CD4-positive, CD25-positive, alpha-beta regulatory T cell (primary cell): Measurements from ENCODE around the gene HESX1. TPM values are rescaled to one million over a fixed set of nuclear protein-coding genes. Genes with fewer than 3 reads are reported as not detected.

ENCODE experiments used
- ATAC-seq, 2 donors: fragments of 150-1000 bp; cut with Tn5 transposase; one replicate each; pipeline ENCODE4 v1.10.0; 2021; ENCODE audit warnings: low read depth in 2 of 2, moderate number of reproducible peaks in 2 of 2, moderate library complexity in 1 of 2
- DNase-seq, 3 donors: peaks; one replicate each; pipeline versions ENCODE4 v3.0.0 to v3.0.0-alpha.2; 2012 to 2022; ENCODE audit warnings: mixed read lengths in 1 of 3
- H3K27ac ChIP-seq: one replicate; pipeline ENCODE4 v1.7.0; 2013; ENCODE audit warnings: mild to moderate bottlenecking, low read length; ENCODE audit not compliant: insufficient read depth, poor library complexity, severe bottlenecking
- H3K27me3 ChIP-seq: one replicate; pipeline ENCODE4 v1.7.0; 2013; ENCODE audit warnings: low read length; ENCODE audit not compliant: control insufficient read depth, insufficient read depth
- H3K36me3 ChIP-seq: one replicate; pipeline ENCODE4 v1.7.0; 2013; ENCODE audit warnings: mild to moderate bottlenecking, low read length, moderate library complexity; ENCODE audit not compliant: control insufficient read depth, insufficient read depth
- H3K4me1 ChIP-seq: 2 replicates; pipeline ENCODE4 v1.7.0; 2013; ENCODE audit warnings: mild to moderate bottlenecking, low read length; ENCODE audit not compliant: insufficient read depth, control insufficient read depth, poor library complexity, severe bottlenecking
- H3K4me3 ChIP-seq: one replicate; pipeline ENCODE4 v1.7.0; 2013; ENCODE audit warnings: low read depth, mild to moderate bottlenecking, low read length, moderate library complexity
- H3K9me3 ChIP-seq, 2 experiments: 1 replicate in 1 of 2; 2 replicates in 1 of 2; pipeline ENCODE4 v1.7.0; 2013; ENCODE audit warnings: low read length in 2 of 2, mild to moderate bottlenecking in 1 of 2, moderate library complexity in 1 of 2; ENCODE audit not compliant: control insufficient read depth in 2 of 2
- H3K27ac Mint-ChIP-seq, 3 donors: one replicate each; pipeline ENCODE4 v1.8.0; 2020 to 2022; ENCODE audit warnings: mild to moderate bottlenecking in 3 of 3, mixed read lengths in 3 of 3, moderate library complexity in 2 of 3
- H3K27me3 Mint-ChIP-seq: one replicate; pipeline ENCODE4 v1.8.0; 2022; ENCODE audit warnings: mild to moderate bottlenecking, mixed read lengths
- H3K36me3 Mint-ChIP-seq: one replicate; pipeline ENCODE4 v1.8.0; 2020; ENCODE audit warnings: mixed read lengths
- H3K4me1 Mint-ChIP-seq, 4 donors: one replicate each; pipeline ENCODE4 v1.8.0; 2020 to 2022; ENCODE audit warnings: mixed read lengths in 4 of 4, mild to moderate bottlenecking in 1 of 4
- H3K4me3 Mint-ChIP-seq, 4 donors: one replicate each; pipeline ENCODE4 v1.8.0; 2020 to 2022; ENCODE audit warnings: mild to moderate bottlenecking in 4 of 4, mixed read lengths in 4 of 4, moderate library complexity in 3 of 4
- H3K9me3 Mint-ChIP-seq, 7 donors: one replicate each; pipeline ENCODE4 v1.8.0; 2020 to 2022; ENCODE audit warnings: mixed read lengths in 7 of 7, mild to moderate bottlenecking in 3 of 7, moderate library complexity in 2 of 7
- polyA plus RNA-seq, 4 donors: library from polyadenylated mRNA; unstranded; fragments of 300-500 nt; fragmentation: Illumina TruSeq; gene quantifications; one replicate each; pipeline ENCODE4 v1.2.3, GENCODE V29; 2021
- total RNA-seq: library from RNA; stranded (reverse); gene quantifications from one replicate; pipeline ENCODE4 v1.2.3, GENCODE V29; 2022

HESX1 gene
- total and polyA plus RNA-seq, 5 donors from 2014 or later: 0.78 TPM; not detected in 4

DNA sequence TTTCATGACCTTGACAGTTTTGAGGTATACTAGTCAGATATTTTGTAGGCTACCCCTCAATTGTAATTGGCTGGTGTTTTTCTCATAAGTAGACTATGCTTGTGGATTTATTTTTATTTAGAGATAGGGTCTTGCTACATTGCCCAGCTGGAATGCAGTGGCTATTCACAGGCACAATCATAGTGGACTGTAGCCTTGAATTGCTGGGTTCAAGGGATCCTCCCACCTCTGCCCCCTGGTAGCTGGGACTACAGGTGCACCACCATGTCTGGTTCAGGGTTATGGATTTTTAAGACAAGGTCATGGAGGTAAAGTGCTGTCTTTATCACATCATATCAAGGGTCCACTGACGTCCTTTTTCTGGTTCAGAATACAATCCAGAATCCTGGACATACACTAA lies 23.7 kb downstream of the HESX1 start:
- no peak overlapping the region for H3K4me3 Mint-ChIP-seq
- H3K27ac Mint-ChIP-seq: no peak overlapping the region
- H3K27me3 ChIP-seq: peaks cover 14% of the 10 kb centered on the region
- no peak overlapping the region for H3K4me3 ChIP-seq
- DNase-seq (no peak), ATAC-seq (no peak)
- no peak overlapping the region for H3K27ac ChIP-seq
- H3K4me1 ChIP-seq: no peaks in the 10 kb centered on the region
- H3K9me3 ChIP-seq: no peaks in the 10 kb centered on the region
- H3K9me3 Mint-ChIP-seq: peaks cover 0 to under 1% (median 0%) of the 10 kb centered on the region in 7 donors
- H3K36me3 ChIP-seq: no peaks in the 10 kb centered on the region
- no peaks in the 10 kb centered on the region for H3K4me1 Mint-ChIP-seq
- no peaks in the 10 kb centered on the region for H3K36me3 Mint-ChIP-seq
- peaks cover 61% of the 10 kb centered on the region for H3K27me3 Mint-ChIP-seq

DNA sequence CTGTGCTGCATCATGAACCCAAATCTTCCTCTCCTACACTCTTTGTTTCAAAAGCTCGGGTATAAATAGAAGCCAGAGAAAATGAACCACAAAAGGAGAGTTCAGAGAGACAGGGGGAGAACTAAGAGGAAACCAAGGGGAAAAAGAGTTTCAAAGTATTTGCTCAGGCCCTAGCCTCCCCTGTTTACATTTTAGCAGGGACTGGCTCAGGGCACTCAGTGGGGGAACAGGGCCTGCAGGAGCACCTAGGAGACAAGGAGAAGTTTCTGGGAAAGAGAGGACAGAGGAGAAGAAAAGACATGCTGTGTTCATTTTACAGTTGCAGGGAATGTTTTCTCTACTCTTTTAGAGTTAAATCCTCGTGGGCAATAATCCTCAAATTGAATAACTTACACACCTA lies 26.1 kb downstream of the HESX1 start:
- H3K36me3 Mint-ChIP-seq: no peaks in the 10 kb centered on the region
- H3K9me3 Mint-ChIP-seq: peaks cover 0 to 2% (median 0%) of the 10 kb centered on the region in 7 donors
- peaks cover 24% of the 10 kb centered on the region for H3K27me3 ChIP-seq
- no peak overlapping the region for H3K4me3 Mint-ChIP-seq
- no peak overlapping the region for H3K27ac Mint-ChIP-seq
- no peaks in the 10 kb centered on the region for H3K9me3 ChIP-seq
- peaks cover 72% of the 10 kb centered on the region for H3K27me3 Mint-ChIP-seq
- H3K36me3 ChIP-seq: no peaks in the 10 kb centered on the region
- ATAC-seq (no peak), DNase-seq (no peak)
- H3K4me1 Mint-ChIP-seq: peaks cover 0 to 7% (median 4%) of the 10 kb centered on the region in 4 donors
- H3K27ac ChIP-seq: no peak overlapping the region
- peaks cover 8% of the 10 kb centered on the region for H3K4me1 ChIP-seq
- no peak overlapping the region for H3K4me3 ChIP-seq

DNA sequence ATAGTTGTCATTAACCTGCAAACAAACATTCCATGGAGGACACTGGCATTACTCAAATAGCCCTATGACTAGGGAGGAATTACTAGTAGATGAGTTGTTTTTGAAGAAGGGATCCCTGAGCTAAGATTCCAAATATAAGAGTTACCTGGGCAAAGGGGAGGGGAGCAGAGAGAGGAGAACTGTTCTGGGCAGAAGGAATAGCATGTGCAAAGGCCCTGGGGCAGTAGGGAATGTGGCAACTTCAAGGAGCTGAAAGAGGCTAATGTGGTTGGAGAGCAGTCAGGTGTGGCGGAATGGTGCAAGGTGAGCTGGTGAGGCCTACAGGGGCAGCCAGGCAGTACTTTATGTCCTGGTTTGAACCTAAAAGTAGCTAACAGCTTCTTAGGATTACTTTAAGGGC lies 28.8 kb downstream of the HESX1 start:
- Mint-ChIP-seq H3K27ac (no peak overlapping the region), H3K9me3 (peaks cover 0 to 2% (median 0%) of the 10 kb centered on the region in 7 donors), H3K4me1 (peaks cover 0 to 7% (median 5%) of the 10 kb centered on the region in 4 donors), H3K27me3 (peaks cover 75% of the 10 kb centered on the region), H3K36me3 (no peaks in the 10 kb centered on the region), H3K4me3 (peak overlapping the region in 1 of 4 donors; percentile 1)
- H3K27me3 ChIP-seq: peaks cover 43% of the 10 kb centered on the region
- DNase-seq (no peak), ATAC-seq (no peak)
- peaks cover 8% of the 10 kb centered on the region for H3K4me1 ChIP-seq
- H3K36me3 ChIP-seq: no peaks in the 10 kb centered on the region
- H3K27ac ChIP-seq: no peak overlapping the region
- no peaks in the 10 kb centered on the region for H3K9me3 ChIP-seq
- H3K4me3 ChIP-seq: no peak overlapping the region

DNA sequence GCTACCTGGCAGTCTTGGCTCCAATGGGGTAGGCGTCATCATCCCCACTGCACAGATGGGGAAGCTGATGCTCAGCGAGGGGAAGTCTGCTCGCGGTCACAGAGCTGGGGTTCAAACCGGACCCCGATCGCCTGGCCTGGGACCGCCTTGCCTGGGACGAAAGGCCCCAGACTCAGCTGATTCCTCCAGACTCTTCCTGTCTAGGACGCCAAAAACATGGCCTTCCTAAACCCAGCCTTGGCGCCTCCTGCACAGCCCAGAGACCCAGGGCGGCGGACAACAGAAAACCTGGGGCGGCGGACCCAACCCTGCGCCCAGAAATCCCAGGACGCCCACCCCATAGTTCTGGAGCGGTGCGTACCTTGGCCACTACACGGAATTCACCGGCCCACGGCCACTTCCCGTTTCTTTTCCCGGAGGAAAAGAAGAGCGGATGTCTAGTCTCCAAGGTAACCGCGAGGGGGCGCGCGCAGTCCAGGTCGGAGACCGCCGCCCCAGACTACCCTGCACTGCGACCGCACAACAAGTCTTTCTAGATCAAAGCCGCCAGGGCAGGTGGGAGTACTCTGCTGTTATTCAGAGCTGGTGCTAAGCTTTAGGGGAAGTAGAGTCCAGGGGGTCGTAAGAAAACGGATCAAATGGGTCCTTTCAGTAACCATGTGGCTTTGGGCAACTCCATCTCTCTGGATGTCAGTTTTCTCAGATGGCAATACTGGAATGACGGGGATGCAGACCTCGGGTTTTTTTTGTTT lies 29.7 kb downstream of the HESX1 start:
- Histone ChIP-seq H3K4me1 (peaks cover 13% of the 10 kb centered on the region), H3K27me3 (peaks cover 47% of the 10 kb centered on the region), H3K36me3 (no peaks in the 10 kb centered on the region), H3K27ac (no peak overlapping the region), H3K9me3 (no peaks in the 10 kb centered on the region), H3K4me3 (no peak overlapping the region)
- DNase-seq: peak; percentile 33 to 59 (median 42)
- Mint-ChIP-seq H3K4me3 (peak overlapping the region in 3 of 4 donors; percentile 23 to 38 (median 29)), H3K36me3 (no peaks in the 10 kb centered on the region), H3K27me3 (peaks cover 73% of the 10 kb centered on the region), H3K4me1 (peaks cover 0 to 13% (median 8%) of the 10 kb centered on the region in 4 donors), H3K9me3 (peaks cover 0 to 4% (median 0%) of the 10 kb centered on the region in 7 donors), H3K27ac (no peak overlapping the region)
- ATAC-seq: peak; percentile 57 to 65

DNA sequence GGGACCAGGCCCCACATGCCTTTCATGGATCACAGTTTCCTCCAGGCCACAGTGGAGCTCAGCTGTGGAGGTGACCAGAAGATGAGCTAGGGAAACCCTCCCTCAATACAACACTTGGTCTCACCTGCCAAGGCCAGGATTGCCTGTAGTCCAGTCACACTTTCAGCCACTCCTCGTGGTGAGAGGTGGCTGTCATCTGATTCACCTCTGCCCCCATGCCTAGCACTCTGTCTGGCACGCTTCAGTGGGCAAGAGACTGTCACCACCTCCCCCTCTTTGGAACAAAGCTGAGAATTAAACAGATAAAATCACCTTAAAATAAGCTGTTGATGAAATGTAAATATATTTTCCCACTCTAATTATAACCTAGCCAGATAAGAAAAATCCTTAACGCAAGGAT lies 30.7 kb downstream of the HESX1 start:
- H3K27ac Mint-ChIP-seq: no peak overlapping the region
- no peak overlapping the region for H3K27ac ChIP-seq
- H3K4me1 Mint-ChIP-seq: peaks cover 0 to 17% (median 12%) of the 10 kb centered on the region in 4 donors
- no peaks in the 10 kb centered on the region for H3K9me3 ChIP-seq
- peaks cover 42% of the 10 kb centered on the region for H3K27me3 ChIP-seq
- peaks cover 0 to 7% (median 0%) of the 10 kb centered on the region in 7 donors for H3K9me3 Mint-ChIP-seq
- DNase-seq: no peak
- no peak overlapping the region for H3K4me3 ChIP-seq
- no peak overlapping the region for H3K4me3 Mint-ChIP-seq
- no peak for ATAC-seq
- peaks cover 22% of the 10 kb centered on the region for H3K4me1 ChIP-seq
- H3K36me3 ChIP-seq: no peaks in the 10 kb centered on the region
- H3K36me3 Mint-ChIP-seq: no peaks in the 10 kb centered on the region
- peaks cover 72% of the 10 kb centered on the region for H3K27me3 Mint-ChIP-seq

DNA sequence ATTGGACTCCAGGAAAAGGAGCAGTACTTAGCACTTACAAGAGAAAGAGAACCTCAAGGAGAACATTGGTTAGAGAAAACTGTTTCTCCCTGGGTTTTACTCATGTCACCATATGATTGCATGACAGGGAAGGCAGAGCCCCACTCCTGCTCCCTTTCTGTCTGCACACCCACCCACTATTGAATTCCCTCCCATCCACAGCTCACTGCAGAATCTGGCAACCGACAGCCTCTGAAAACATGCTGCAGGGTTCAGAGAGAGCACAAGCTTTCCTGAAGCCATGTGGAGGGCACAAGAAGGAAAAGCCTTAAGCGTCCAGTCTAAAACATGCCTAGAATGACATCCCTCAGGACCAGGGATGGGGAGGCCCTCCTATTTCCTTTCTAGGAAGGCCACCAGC lies 31.6 kb downstream of the HESX1 start:
- Mint-ChIP-seq H3K36me3 (no peaks in the 10 kb centered on the region), H3K4me3 (no peak overlapping the region)
- H3K27me3 ChIP-seq: peaks cover 40% of the 10 kb centered on the region

DNA sequence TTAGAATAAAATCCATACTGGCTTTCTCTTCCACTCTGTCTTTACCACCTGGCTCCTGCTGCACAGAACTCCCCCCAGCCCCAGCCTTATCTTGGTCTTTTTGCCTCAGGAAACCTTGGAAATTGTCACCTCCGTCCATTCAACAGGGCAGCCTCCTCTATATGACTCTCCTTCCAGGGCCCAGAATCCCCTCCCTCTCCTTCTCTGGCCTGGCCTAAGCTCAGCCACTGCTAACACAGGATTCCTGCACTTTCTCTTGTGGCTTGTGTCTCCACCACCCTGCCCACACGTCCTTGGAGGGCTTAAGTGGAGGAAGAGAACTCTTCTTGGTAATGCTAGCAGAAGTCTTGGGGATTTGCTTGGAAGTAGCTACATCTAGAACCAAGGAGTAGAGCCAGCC lies 33.1 kb downstream of the HESX1 start:
- Histone ChIP-seq H3K27me3 (peaks cover 52% of the 10 kb centered on the region), H3K4me1 (peaks cover 26% of the 10 kb centered on the region), H3K4me3 (no peak overlapping the region), H3K36me3 (no peaks in the 10 kb centered on the region), H3K9me3 (no peaks in the 10 kb centered on the region), H3K27ac (no peak overlapping the region)
- no peak overlapping the region for H3K27ac Mint-ChIP-seq
- ATAC-seq (no peak), DNase-seq (no peak)
- peaks cover 0 to 20% (median 15%) of the 10 kb centered on the region in 4 donors for H3K4me1 Mint-ChIP-seq
- peaks cover 0 to 7% (median 0%) of the 10 kb centered on the region in 7 donors for H3K9me3 Mint-ChIP-seq
- peak overlapping the region; percentile 0 to 21 (median 8) for H3K4me3 Mint-ChIP-seq
- peaks cover 81% of the 10 kb centered on the region for H3K27me3 Mint-ChIP-seq
- H3K36me3 Mint-ChIP-seq: no peaks in the 10 kb centered on the region

More for the DNA sequence above, 31.6 kb downstream of the HESX1 start:
- ATAC-seq (no peak), DNase-seq (no peak)
- H3K27ac ChIP-seq: no peak overlapping the region
- H3K27me3 Mint-ChIP-seq: peaks cover 80% of the 10 kb centered on the region
- H3K9me3 ChIP-seq: no peaks in the 10 kb centered on the region
- no peaks in the 10 kb centered on the region for H3K36me3 ChIP-seq
- no peak overlapping the region for H3K4me3 ChIP-seq
- H3K9me3 Mint-ChIP-seq: peaks cover 0 to 7% (median 0%) of the 10 kb centered on the region in 7 donors
- peaks cover 0 to 20% (median 14%) of the 10 kb centered on the region in 4 donors for H3K4me1 Mint-ChIP-seq
- peaks cover 26% of the 10 kb centered on the region for H3K4me1 ChIP-seq
- no peak overlapping the region for H3K27ac Mint-ChIP-seq

DNA sequence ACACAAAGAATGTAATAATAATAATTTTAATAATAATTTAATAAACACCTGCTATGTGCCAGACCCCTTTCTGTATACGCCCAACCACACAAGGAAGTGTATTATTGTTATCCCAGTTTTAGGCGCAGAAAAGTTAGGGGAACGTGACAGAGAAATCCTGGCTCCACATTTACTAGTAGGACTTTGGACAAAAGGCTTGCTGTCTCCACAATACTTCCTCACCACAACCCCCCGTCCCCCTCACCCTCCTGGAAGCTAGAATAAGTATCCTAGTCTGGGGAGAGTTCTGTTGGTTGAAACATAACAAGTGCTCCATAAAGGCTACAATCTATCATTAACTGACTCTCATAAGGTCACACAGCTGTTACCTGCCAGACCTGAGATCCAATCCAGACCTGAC lies 34.1 kb downstream of the HESX1 start:
- no peaks in the 10 kb centered on the region for H3K36me3 ChIP-seq
- DNase-seq (no peak), ATAC-seq (no peak)
- no peaks in the 10 kb centered on the region for H3K9me3 ChIP-seq
- H3K36me3 Mint-ChIP-seq: no peaks in the 10 kb centered on the region
- no peak overlapping the region for H3K4me3 ChIP-seq
- peaks cover 0 to 20% (median 15%) of the 10 kb centered on the region in 4 donors for H3K4me1 Mint-ChIP-seq
- no peak overlapping the region for H3K27ac ChIP-seq
- peaks cover 26% of the 10 kb centered on the region for H3K4me1 ChIP-seq
- H3K27ac Mint-ChIP-seq: no peak overlapping the region
- peaks cover 0 to 7% (median 0%) of the 10 kb centered on the region in 7 donors for H3K9me3 Mint-ChIP-seq
- H3K27me3 ChIP-seq: peaks cover 52% of the 10 kb centered on the region
- H3K27me3 Mint-ChIP-seq: peaks cover 82% of the 10 kb centered on the region
- H3K4me3 Mint-ChIP-seq: peak overlapping the region; percentile 59 to 85 (median 80)
